Amniotic stem cell (primary cell): Measurements from ENCODE around the gene CGNL1.

ENCODE experiments used
- DNase-seq: peaks from one replicate; lab custom pipeline; 2025; lab: John Stamatoyannopoulos, UW

CGNL1 gene

GRCh38 chr15:57387564-57388076 lies 11.3 kb downstream of the CGNL1 start:
- DNase-seq: no peak

GRCh38 chr15:57388464-57388863 lies 12.2 kb downstream of the CGNL1 start:
- no peak for DNase-seq

- no peak for DNase-seq
These were observed 13.7 kb downstream of the CGNL1 start for GRCh38 chr15:57389991-57390390.

- no peak for DNase-seq
These were observed 14.3 kb downstream of the CGNL1 start for GRCh38 chr15:57390583-57390982.

- no peak for DNase-seq
These were observed 15.2 kb downstream of the CGNL1 start for GRCh38 chr15:57391537-57391936.

GRCh38 chr15:57393061-57393460 lies 16.8 kb downstream of the CGNL1 start:
- DNase-seq: no peak

GRCh38 chr15:57395292-57395691 lies 19.0 kb downstream of the CGNL1 start:
- DNase-seq: no peak

GRCh38 chr15:57398336-57398735 lies 22.0 kb downstream of the CGNL1 start:
- no peak for DNase-seq

GRCh38 chr15:57401546-57401945 lies 25.2 kb downstream of the CGNL1 start:
- DNase-seq: no peak

- DNase-seq: no peak
These were observed 26.7 kb downstream of the CGNL1 start for GRCh38 chr15:57403017-57403416.

- DNase-seq: no peak
These were observed 27.4 kb downstream of the CGNL1 start for GRCh38 chr15:57403566-57404325.

- no peak for DNase-seq
These were observed 28.8 kb downstream of the CGNL1 start for GRCh38 chr15:57405133-57405532.

GRCh38 chr15:57406062-57406772 lies 29.9 kb downstream of the CGNL1 start:
- no peak for DNase-seq

- DNase-seq: no peak
These were observed 34.1 kb downstream of the CGNL1 start for GRCh38 chr15:57410373-57410772.

GRCh38 chr15:57411945-57412768 lies 35.9 kb downstream of the CGNL1 start:
- DNase-seq: no peak

- DNase-seq: no peak
These were observed 39.3 kb downstream of the CGNL1 start for GRCh38 chr15:57415602-57416001.

GRCh38 chr15:57418635-57419034 lies 42.3 kb downstream of the CGNL1 start:
- no peak for DNase-seq

- DNase-seq: no peak
These were observed 43.0 kb downstream of the CGNL1 start for GRCh38 chr15:57419335-57419734.

GRCh38 chr15:57421110-57421509 lies 44.8 kb downstream of the CGNL1 start:
- no peak for DNase-seq

- no peak for DNase-seq
These were observed 45.2 kb downstream of the CGNL1 start for GRCh38 chr15:57421551-57421950.

- DNase-seq: no peak
These were observed 45.9 kb downstream of the CGNL1 start for GRCh38 chr15:57422113-57422754.

- no peak for DNase-seq
These were observed 47.4 kb downstream of the CGNL1 start for GRCh38 chr15:57423599-57424140.
